ENCODE data around the gene LSM4.

Gene LSM4

GRCh38 chr19:18299654-18300053 lies 23.2 kb downstream of the LSM4 start:
- Histone ChIP-seq H3K4me1 (ENCODE audit: insufficient read depth, insufficient read length) (peaks cover 9% of the 10 kb centered on the region), H3K27me3 (ENCODE audit: insufficient read depth, insufficient read length) (no peaks in the 10 kb centered on the region), H3K4me3 (ENCODE audit: insufficient read length, low read depth) (no peak overlapping the region), H3K36me3 (ENCODE audit: insufficient read depth, insufficient read length, low read length) (no peaks in the 10 kb centered on the region), H3K9me3 (ENCODE audit: insufficient read depth, low read length) (no peaks in the 10 kb centered on the region), H3K9ac (ENCODE audit: insufficient read length, low read depth) (no peak overlapping the region)
- TF ChIP-seq YY1 (IDR thresholded peaks at IDR 0.05; ENCODE audit: insufficient read depth, insufficient read length) = no peak
- no peak for TF ChIP-seq ZNF274 (IDR thresholded peaks at IDR 0.05; ENCODE audit: low read depth, low read length)
- no peak for TF ChIP-seq SUZ12 (IDR thresholded peaks at IDR 0.05; ENCODE audit: extremely low read depth, insufficient read depth, insufficient read length)
- DNase-seq (ENCODE audit: low read depth, low spot score) = no peak

GRCh38 chr19:18298601-18299000 lies 24.3 kb downstream of the LSM4 start:
- DNase-seq (ENCODE audit: low read depth, low spot score) = no peak
- Histone ChIP-seq H3K9me3 (ENCODE audit: insufficient read depth, low read length) (no peaks in the 10 kb centered on the region), H3K9ac (ENCODE audit: insufficient read length, low read depth) (no peak overlapping the region), H3K27me3 (ENCODE audit: insufficient read depth, insufficient read length) (no peaks in the 10 kb centered on the region), H3K36me3 (ENCODE audit: insufficient read depth, insufficient read length, low read length) (no peaks in the 10 kb centered on the region), H3K4me3 (ENCODE audit: insufficient read length, low read depth) (no peak overlapping the region), H3K4me1 (ENCODE audit: insufficient read depth, insufficient read length) (peaks cover 18% of the 10 kb centered on the region)
- TF ChIP-seq YY1 (IDR thresholded peaks at IDR 0.05; ENCODE audit: insufficient read depth, insufficient read length) = no peak
- no peak for TF ChIP-seq SUZ12 (IDR thresholded peaks at IDR 0.05; ENCODE audit: extremely low read depth, insufficient read depth, insufficient read length)
- TF ChIP-seq ZNF274 (IDR thresholded peaks at IDR 0.05; ENCODE audit: low read depth, low read length) = no peak

GRCh38 chr19:18297308-18297707 lies 25.6 kb downstream of the LSM4 start:
- H3K4me1 ChIP-seq (ENCODE audit: insufficient read depth, insufficient read length) = peaks cover 14% of the 10 kb centered on the region
- TF ChIP-seq SUZ12 (IDR thresholded peaks at IDR 0.05; ENCODE audit: extremely low read depth, insufficient read depth, insufficient read length) = no peak
- TF ChIP-seq ZNF274 (IDR thresholded peaks at IDR 0.05; ENCODE audit: low read depth, low read length) = no peak
- no peak for TF ChIP-seq YY1 (IDR thresholded peaks at IDR 0.05; ENCODE audit: insufficient read depth, insufficient read length)
- no peaks in the 10 kb centered on the region for H3K9me3 ChIP-seq (ENCODE audit: insufficient read depth, low read length)
- H3K36me3 ChIP-seq (ENCODE audit: insufficient read depth, insufficient read length, low read length) = no peaks in the 10 kb centered on the region
- no peak overlapping the region for H3K4me3 ChIP-seq (ENCODE audit: insufficient read length, low read depth)
- no peak overlapping the region for H3K9ac ChIP-seq (ENCODE audit: insufficient read length, low read depth)
- no peaks in the 10 kb centered on the region for H3K27me3 ChIP-seq (ENCODE audit: insufficient read depth, insufficient read length)
- DNase-seq (ENCODE audit: low read depth, low spot score) = no peak

- Histone ChIP-seq H3K4me3 (ENCODE audit: insufficient read length, low read depth) (no peak overlapping the region), H3K9me3 (ENCODE audit: insufficient read depth, low read length) (no peaks in the 10 kb centered on the region), H3K27me3 (ENCODE audit: insufficient read depth, insufficient read length) (no peaks in the 10 kb centered on the region), H3K9ac (ENCODE audit: insufficient read length, low read depth) (no peak overlapping the region), H3K4me1 (ENCODE audit: insufficient read depth, insufficient read length) (peaks cover 20% of the 10 kb centered on the region), H3K36me3 (ENCODE audit: insufficient read depth, insufficient read length, low read length) (no peaks in the 10 kb centered on the region)
- TF ChIP-seq YY1 (IDR thresholded peaks at IDR 0.05; ENCODE audit: insufficient read depth, insufficient read length) = no peak
- TF ChIP-seq SUZ12 (IDR thresholded peaks at IDR 0.05; ENCODE audit: extremely low read depth, insufficient read depth, insufficient read length) = no peak
- TF ChIP-seq ZNF274 (IDR thresholded peaks at IDR 0.05; ENCODE audit: low read depth, low read length) = no peak
- DNase-seq (ENCODE audit: low read depth, low spot score) = no peak
These were observed 27.8 kb downstream of the LSM4 start for GRCh38 chr19:18295034-18295451.

- Histone ChIP-seq H3K4me1 (ENCODE audit: insufficient read depth, insufficient read length) (peaks cover 20% of the 10 kb centered on the region), H3K27me3 (ENCODE audit: insufficient read depth, insufficient read length) (no peaks in the 10 kb centered on the region), H3K9ac (ENCODE audit: insufficient read length, low read depth) (peak overlapping the region; percentile 46), H3K36me3 (ENCODE audit: insufficient read depth, insufficient read length, low read length) (no peaks in the 10 kb centered on the region), H3K9me3 (ENCODE audit: insufficient read depth, low read length) (no peaks in the 10 kb centered on the region), H3K4me3 (ENCODE audit: insufficient read length, low read depth) (no peak overlapping the region)
- DNase-seq (ENCODE audit: low read depth, low spot score) = no peak
- TF ChIP-seq SUZ12 (IDR thresholded peaks at IDR 0.05; ENCODE audit: extremely low read depth, insufficient read depth, insufficient read length) = no peak
- no peak for TF ChIP-seq YY1 (IDR thresholded peaks at IDR 0.05; ENCODE audit: insufficient read depth, insufficient read length)
- no peak for TF ChIP-seq ZNF274 (IDR thresholded peaks at IDR 0.05; ENCODE audit: low read depth, low read length)
These were observed 28.4 kb downstream of the LSM4 start for GRCh38 chr19:18294467-18294864.

GRCh38 chr19:18293642-18294466 lies 29.0 kb downstream of the LSM4 start:
- H3K9ac ChIP-seq (ENCODE audit: insufficient read length, low read depth) = peak overlapping the region; percentile 46
- TF ChIP-seq SUZ12 (IDR thresholded peaks at IDR 0.05; ENCODE audit: extremely low read depth, insufficient read depth, insufficient read length) (no peak), ZNF274 (IDR thresholded peaks at IDR 0.05; ENCODE audit: low read depth, low read length) (no peak), YY1 (IDR thresholded peaks at IDR 0.05; ENCODE audit: insufficient read depth, insufficient read length) (no peak)

GRCh38 chr19:18292810-18293641 lies 29.9 kb downstream of the LSM4 start:
- no peak for TF ChIP-seq SUZ12 (IDR thresholded peaks at IDR 0.05; ENCODE audit: extremely low read depth, insufficient read depth, insufficient read length)
- TF ChIP-seq ZNF274 (IDR thresholded peaks at IDR 0.05; ENCODE audit: low read depth, low read length) = no peak
- TF ChIP-seq YY1 (IDR thresholded peaks at IDR 0.05; ENCODE audit: insufficient read depth, insufficient read length) = no peak
- DNase-seq (ENCODE audit: low read depth, low spot score) = peak; percentile 91
- Histone ChIP-seq H3K4me1 (ENCODE audit: insufficient read depth, insufficient read length) (peaks cover 26% of the 10 kb centered on the region), H3K27me3 (ENCODE audit: insufficient read depth, insufficient read length) (no peaks in the 10 kb centered on the region), H3K36me3 (ENCODE audit: insufficient read depth, insufficient read length, low read length) (no peaks in the 10 kb centered on the region), H3K9ac (ENCODE audit: insufficient read length, low read depth) (peak overlapping the region; percentile 92), H3K4me3 (ENCODE audit: insufficient read length, low read depth) (peak overlapping the region; percentile 81), H3K9me3 (ENCODE audit: insufficient read depth, low read length) (no peaks in the 10 kb centered on the region)

More at GRCh38 chr19:18293642-18294466, 29.0 kb downstream of the LSM4 start:
- H3K4me3 ChIP-seq (ENCODE audit: insufficient read length, low read depth) = peak overlapping the region; percentile 17
- H3K27me3 ChIP-seq (ENCODE audit: insufficient read depth, insufficient read length) = no peaks in the 10 kb centered on the region
- no peak for DNase-seq (ENCODE audit: low read depth, low spot score)
- H3K9me3 ChIP-seq (ENCODE audit: insufficient read depth, low read length) = no peaks in the 10 kb centered on the region
- no peaks in the 10 kb centered on the region for H3K36me3 ChIP-seq (ENCODE audit: insufficient read depth, insufficient read length, low read length)
- peaks cover 20% of the 10 kb centered on the region for H3K4me1 ChIP-seq (ENCODE audit: insufficient read depth, insufficient read length)
